Upper lobe of right lung (tissue), 1 donor: ENCODE data around the gene EXOC3L1. TPM values are rescaled to one million over a fixed set of nuclear protein-coding genes. Genes with fewer than 3 reads are reported as not detected.

Experiments used
- ATAC-seq: fragments of 200-7000 bp; cut with Tn5 transposase; one replicate; pipeline ENCODE4 v1.9.1; 2020; ENCODE audit warnings: mild to moderate bottlenecking, moderate library complexity
- DNase-seq: peaks from one replicate; pipeline ENCODE4 v3.0.0-alpha.2; 2020
- H3K27ac ChIP-seq: fragments of 200-600 bp; one replicate; pipeline ENCODE4 v1.8.0; 2022
- H3K27me3 ChIP-seq: fragments of 200-600 bp; one replicate; pipeline ENCODE4 v1.8.0; 2022; ENCODE audit warnings: mild to moderate bottlenecking
- H3K36me3 ChIP-seq: fragments of 200-600 bp; one replicate; pipeline ENCODE4 v1.8.0; 2022
- H3K4me1 ChIP-seq: fragments of 200-600 bp; one replicate; pipeline ENCODE4 v1.8.0; 2022
- H3K4me3 ChIP-seq: fragments of 200-600 bp; one replicate; pipeline ENCODE4 v1.8.0; 2022; ENCODE audit warnings: mild to moderate bottlenecking
- H3K9me3 ChIP-seq: fragments of 200-600 bp; one replicate; pipeline ENCODE4 v1.8.0; 2022
- intact Hi-C: fragments of 100-400 bp; cut with DNase I; formaldehyde crosslinking; loops from one replicate; pipeline ENCODE4 v1.11.0; 2022
- total RNA-seq: library from RNA; stranded (reverse); fragmentation: NEBNext Ultra II Directional; extraction: Animal tissue kit (Norgen Biotek cat#: 25700); gene quantifications from one replicate; pipeline ENCODE4 v1.2.1, GENCODE V29; 2021
- TF ChIP-seq, protein P1 (sequence below): fragments of 200-600 bp; IDR thresholded peaks from one replicate; pipeline ENCODE4 v1.8.0; 2022; ENCODE audit warnings: antibody characterized with exemption
- donor health status: DM: no; HTN: yes; CAD: no; lungs with severe emphysema.

The EXOC3L1 gene
- total RNA-seq, 1 donor from 2014 or later = 17.1 TPM

DNA sequence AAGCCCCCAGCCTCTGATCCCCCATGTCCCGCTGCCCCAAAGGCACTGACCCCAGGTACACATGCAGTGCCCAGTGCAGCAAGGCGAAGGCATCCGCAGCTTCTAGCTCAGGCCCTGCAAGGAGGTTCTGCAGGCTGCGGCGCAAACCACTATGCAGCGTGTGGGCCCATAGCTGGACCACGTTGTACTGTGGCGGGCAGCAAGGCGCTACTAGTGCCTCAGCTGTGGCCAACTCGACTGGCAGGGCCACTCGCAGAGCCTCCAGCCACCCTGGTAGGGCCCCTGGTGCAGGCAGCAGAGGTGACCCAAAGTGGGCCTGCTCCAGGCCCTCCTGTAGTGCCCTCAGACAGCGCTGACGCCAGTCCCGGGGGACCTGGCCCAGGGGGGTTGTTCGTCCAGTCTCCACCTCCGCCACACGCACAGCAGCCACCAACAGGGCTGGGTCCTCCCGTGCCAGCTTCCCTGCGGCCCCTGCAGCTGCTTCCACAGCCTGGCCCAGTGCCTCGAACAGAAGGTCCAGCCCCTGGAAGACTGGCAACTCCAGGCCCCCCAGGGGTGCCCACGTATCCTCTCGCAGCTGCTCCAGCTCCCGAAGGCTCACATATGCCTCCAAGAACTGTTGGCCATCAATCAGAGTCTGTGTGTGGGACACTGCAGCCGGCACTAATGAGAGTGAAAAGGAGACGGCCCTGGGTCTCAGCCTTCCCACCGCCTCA lies 2.6 kb downstream of the EXOC3L1 start:
- H3K27me3 ChIP-seq = no peaks in the 10 kb centered on the region
- TF ChIP-seq, protein P1, sequence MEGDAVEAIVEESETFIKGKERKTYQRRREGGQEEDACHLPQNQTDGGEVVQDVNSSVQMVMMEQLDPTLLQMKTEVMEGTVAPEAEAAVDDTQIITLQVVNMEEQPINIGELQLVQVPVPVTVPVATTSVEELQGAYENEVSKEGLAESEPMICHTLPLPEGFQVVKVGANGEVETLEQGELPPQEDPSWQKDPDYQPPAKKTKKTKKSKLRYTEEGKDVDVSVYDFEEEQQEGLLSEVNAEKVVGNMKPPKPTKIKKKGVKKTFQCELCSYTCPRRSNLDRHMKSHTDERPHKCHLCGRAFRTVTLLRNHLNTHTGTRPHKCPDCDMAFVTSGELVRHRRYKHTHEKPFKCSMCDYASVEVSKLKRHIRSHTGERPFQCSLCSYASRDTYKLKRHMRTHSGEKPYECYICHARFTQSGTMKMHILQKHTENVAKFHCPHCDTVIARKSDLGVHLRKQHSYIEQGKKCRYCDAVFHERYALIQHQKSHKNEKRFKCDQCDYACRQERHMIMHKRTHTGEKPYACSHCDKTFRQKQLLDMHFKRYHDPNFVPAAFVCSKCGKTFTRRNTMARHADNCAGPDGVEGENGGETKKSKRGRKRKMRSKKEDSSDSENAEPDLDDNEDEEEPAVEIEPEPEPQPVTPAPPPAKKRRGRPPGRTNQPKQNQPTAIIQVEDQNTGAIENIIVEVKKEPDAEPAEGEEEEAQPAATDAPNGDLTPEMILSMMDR = no peak
- no peak overlapping the region for H3K4me3 ChIP-seq
- intact Hi-C loops = no loop called here
- no peaks in the 10 kb centered on the region for H3K9me3 ChIP-seq
- H3K4me1 ChIP-seq = peaks cover 30% of the 10 kb centered on the region
- ATAC-seq (no peak), DNase-seq (no peak)
- H3K36me3 ChIP-seq = no peaks in the 10 kb centered on the region
- H3K27ac ChIP-seq = no peak overlapping the region

DNA sequence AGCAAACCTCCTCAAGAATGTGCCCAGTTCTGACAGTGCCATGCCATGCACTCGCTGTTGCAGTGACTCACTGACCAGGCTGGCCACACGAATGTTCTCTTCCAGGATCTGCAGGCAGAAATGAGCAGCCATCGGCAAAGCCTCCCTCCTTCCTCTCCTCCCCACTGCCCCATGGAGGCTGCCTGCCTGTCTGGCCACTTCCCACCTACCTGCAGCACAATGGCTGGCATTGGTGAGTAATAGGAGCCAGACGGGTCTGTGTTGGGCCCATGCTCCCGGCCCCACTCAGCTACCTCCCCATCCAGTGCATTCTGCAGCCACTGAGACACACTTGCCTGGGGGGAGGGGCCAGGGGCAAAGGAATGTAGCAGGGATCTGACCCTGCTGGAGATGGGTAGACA lies 3.4 kb downstream of the EXOC3L1 start:
- intact Hi-C loops = no loop called here

DNA sequence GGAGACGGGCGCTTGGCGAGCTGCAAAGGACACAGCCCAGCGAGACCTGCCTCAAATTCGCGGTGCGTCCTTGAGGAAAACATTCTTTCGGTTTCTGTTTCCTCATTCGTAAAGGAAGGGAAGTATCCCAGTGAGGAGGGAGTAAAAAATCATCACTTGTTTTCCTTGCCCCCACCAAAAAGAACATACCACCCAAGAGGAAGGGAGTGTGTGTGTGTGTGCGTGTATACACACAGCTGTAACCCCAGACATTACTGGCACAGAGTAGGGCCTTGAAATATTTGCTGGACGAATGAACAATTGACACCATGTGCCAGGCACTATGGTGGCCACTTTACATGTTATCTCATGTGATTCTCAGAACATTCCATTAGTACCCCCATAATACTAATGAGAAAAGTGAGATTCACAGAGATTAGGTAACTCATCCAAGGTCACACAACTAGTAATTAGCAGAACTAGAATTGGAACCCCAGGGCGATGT lies 4.2 kb downstream of the EXOC3L1 start:
- no peak overlapping the region for H3K27ac ChIP-seq
- DNase-seq = no peak
- peaks cover 22% of the 10 kb centered on the region for H3K4me1 ChIP-seq
- TF ChIP-seq, protein P1 = no peak
- H3K27me3 ChIP-seq = no peaks in the 10 kb centered on the region
- H3K36me3 ChIP-seq = no peaks in the 10 kb centered on the region
- ATAC-seq = no peak
- peak overlapping the region; percentile 79 for H3K4me3 ChIP-seq
- intact Hi-C loops = no loop called here
- H3K9me3 ChIP-seq = no peaks in the 10 kb centered on the region

More for the DNA sequence above, 3.4 kb downstream of the EXOC3L1 start:
- no peaks in the 10 kb centered on the region for H3K36me3 ChIP-seq
- TF ChIP-seq, protein P1 = no peak
- no peaks in the 10 kb centered on the region for H3K9me3 ChIP-seq
- peaks cover 27% of the 10 kb centered on the region for H3K4me1 ChIP-seq
- H3K27me3 ChIP-seq = no peaks in the 10 kb centered on the region
- H3K4me3 ChIP-seq = no peak overlapping the region
- DNase-seq (no peak), ATAC-seq (no peak)
- no peak overlapping the region for H3K27ac ChIP-seq

DNA sequence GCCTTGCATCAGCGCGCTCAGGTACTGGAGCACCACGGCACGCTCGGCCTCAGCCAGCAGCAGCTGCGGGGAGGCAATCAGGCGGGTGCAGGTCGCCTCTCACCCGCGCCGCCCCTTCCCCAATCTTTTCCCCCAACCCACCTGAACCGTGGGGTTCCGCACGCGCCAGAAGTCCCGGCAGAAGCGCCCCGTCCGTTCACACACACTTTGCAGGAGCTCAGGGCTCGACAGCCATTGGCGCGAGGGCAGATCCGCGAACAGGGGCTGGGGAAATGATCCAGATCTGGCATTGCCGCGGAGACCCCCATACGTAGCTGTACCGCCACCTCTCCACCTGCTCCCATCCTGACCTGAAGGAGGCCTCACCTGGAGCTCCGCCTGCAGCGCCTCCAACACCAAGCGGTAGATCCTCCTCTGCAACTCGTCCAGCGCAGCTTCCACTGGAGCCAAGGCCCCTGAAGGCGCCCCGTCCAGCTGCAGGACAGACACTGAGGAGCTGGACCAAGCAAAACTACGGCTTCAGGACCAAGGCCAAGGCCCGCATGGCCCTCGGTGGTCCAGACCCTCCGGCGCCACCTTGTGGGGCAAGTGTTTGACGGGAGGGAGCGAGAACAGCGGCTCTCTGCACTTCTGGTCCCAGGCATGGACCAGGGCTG lies 4.8 kb downstream of the EXOC3L1 start:
- ATAC-seq (peak; percentile 74), DNase-seq (peak; percentile 96)
- Histone ChIP-seq H3K36me3 (no peaks in the 10 kb centered on the region), H3K27ac (no peak overlapping the region), H3K4me3 (peak overlapping the region; percentile 79), H3K9me3 (no peaks in the 10 kb centered on the region), H3K27me3 (no peaks in the 10 kb centered on the region), H3K4me1 (peaks cover 22% of the 10 kb centered on the region)
- intact Hi-C loops = no loop called here
- TF ChIP-seq, protein P1 = peak; percentile 85

DNA sequence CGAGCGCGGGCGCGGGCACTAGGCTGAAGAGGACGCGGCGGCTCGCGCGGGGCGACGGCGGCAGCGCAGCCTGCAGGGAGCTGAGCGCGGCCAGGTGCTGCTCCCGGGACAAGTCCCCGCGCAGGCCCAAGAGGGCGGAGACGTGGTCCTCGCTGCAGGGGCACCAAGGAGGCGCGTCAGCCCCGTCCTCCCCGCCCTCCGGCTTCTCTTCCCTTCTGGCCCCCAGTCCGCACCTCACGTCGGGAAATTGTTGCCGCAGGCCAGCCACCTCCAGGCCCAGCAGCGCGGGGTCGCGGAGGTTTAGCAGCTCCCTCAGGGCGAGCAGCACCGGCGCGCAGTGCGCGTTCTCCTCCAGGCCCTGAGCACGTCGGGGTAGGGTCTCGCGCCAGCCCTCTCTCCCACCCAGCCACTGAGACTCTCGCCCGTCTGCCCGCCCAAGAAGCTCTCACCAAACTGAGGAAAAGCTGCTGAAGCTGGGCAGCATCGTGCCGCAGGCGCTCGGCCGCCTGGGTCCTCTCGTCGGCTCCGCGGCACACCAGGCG lies 5.4 kb downstream of the EXOC3L1 start:
- TF ChIP-seq, protein P1 = no peak
- ATAC-seq (peak; percentile 8), DNase-seq (no peak)
- H3K36me3 ChIP-seq = no peaks in the 10 kb centered on the region
- H3K27me3 ChIP-seq = no peaks in the 10 kb centered on the region
- peak overlapping the region; percentile 79 for H3K4me3 ChIP-seq
- intact Hi-C loops = no loop called here
- H3K27ac ChIP-seq = peak overlapping the region; percentile 93
- peaks cover 22% of the 10 kb centered on the region for H3K4me1 ChIP-seq
- no peaks in the 10 kb centered on the region for H3K9me3 ChIP-seq
